Measurements from ENCODE around the gene AQP11. TPM values are rescaled to one million over a fixed set of nuclear protein-coding genes. Genes with fewer than 3 reads are reported as not detected.

The AQP11 gene
- polyA plus RNA-seq, 1 donor from 2014 or later, result 7.4 TPM

- peak overlapping the region; percentile 73 for H3K9ac ChIP-seq (ENCODE audit: low read length)
- no peaks in the 10 kb centered on the region for H4K20me1 ChIP-seq (ENCODE audit: insufficient read depth)
- peak overlapping the region; percentile 71 for H2AFZ ChIP-seq (ENCODE audit: low read depth, low read length)
- TF ChIP-seq CTCF (IDR thresholded peaks at IDR 0.05; ENCODE audit: poor library complexity, severe bottlenecking) (no peak), EZH2 (IDR thresholded peaks at IDR 0.05; ENCODE audit: borderline replicate concordance, insufficient read depth, low read length, poor library complexity, severe bottlenecking) (no peak), SMC3 (conservative IDR thresholded peaks at IDR 0.05; ENCODE audit: poor library complexity) (no peak), RAD21 (conservative IDR thresholded peaks at IDR 0.05) (no peak), MXI1 (conservative IDR thresholded peaks at IDR 0.05; ENCODE audit: poor library complexity, severe bottlenecking) (no peak), TAF1 (IDR thresholded peaks at IDR 0.05; ENCODE audit: low read depth) (no peak), EP300 (conservative IDR thresholded peaks at IDR 0.05; ENCODE audit: poor library complexity, severe bottlenecking) (no peak), REST (IDR thresholded peaks at IDR 0.05; ENCODE audit: borderline replicate concordance) (no peak), POLR2AphosphoS5 (IDR thresholded peaks at IDR 0.05) (no peak)
- H3F3A ChIP-seq (ENCODE audit: insufficient read depth, low read length, poor library complexity, severe bottlenecking), result no peaks in the 10 kb centered on the region
- H3K9me3 ChIP-seq (ENCODE audit: low read length), result no peaks in the 10 kb centered on the region
- peak overlapping the region; percentile 87 for H3K4me3 ChIP-seq (ENCODE audit: low read length)
- H3K9me2 ChIP-seq (ENCODE audit: insufficient read depth, low read length), result no peaks in the 10 kb centered on the region
- no peaks in the 10 kb centered on the region for H3K36me3 ChIP-seq (ENCODE audit: insufficient read depth, low read length)
- H3K79me2 ChIP-seq (replicated peaks; ENCODE audit: insufficient read depth, low read length), result peaks cover 43% of the 10 kb centered on the region
- H3K27ac ChIP-seq (ENCODE audit: low read length), result peak overlapping the region; percentile 67
- no peaks in the 10 kb centered on the region for H3K27me3 ChIP-seq (ENCODE audit: insufficient read depth, low read depth, low read length)
- H3K4me2 ChIP-seq (ENCODE audit: low read length), result peak overlapping the region; percentile 33
Observed at GRCh38 chr11:77636731-77637344, 47.1 kb downstream of the AQP11 start.

DNA sequence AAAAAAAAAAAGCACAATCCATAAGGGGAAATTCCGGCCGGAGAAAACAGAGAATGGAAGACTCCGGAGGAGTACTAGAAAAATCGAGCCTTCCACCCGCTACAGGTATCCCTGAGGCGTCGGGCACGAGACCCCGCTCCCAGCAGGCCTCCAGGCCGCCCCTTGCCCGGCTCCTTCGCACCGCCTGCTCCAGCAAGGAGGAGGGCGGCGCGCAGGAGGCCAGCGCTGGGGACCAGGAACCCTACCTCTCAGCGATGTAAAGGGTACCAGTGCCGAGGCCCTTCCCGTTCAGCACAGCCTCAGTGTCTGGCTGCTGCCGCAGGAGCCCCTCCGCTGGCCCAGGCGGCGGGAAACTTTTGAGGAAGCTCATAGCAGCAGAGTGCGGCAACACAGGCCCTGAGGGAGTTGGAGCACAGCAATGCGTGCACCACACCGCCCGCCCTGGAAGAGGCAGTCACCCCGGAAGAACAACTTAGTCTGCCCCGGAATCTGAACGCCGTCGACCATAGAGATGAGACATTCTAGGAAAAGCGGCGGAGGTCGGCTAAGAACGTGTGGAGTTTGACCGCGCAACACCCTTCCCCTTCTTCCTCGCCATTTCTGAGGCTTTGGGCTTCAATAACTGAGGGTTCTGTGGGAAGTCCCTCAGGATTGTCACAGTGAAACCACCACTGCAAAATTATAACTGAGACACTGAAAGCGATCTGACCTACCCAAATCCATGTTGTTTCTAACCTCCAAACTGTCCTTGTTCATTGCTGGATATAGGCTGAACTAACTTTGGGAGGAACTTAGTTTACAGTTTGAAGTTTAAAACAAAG lies 47.8 kb downstream of the AQP11 start, which contains the start of gene CLNS1A:
TSS of gene CLNS1A (minus strand) at position 450 of the 821 bp plus-strand sequence. CDS start at position 370, 80 bp downstream.
- Histone ChIP-seq H3K9ac (ENCODE audit: low read length) (peak within 1 kb of the TSS; percentile 73), H3F3A (ENCODE audit: insufficient read depth, low read length, poor library complexity, severe bottlenecking) (no peaks in the 10 kb centered on the region), H3K27ac (ENCODE audit: low read length) (peak within 1 kb of the TSS; percentile 67), H3K4me3 (ENCODE audit: low read length) (peak within 1 kb of the TSS; percentile 87), H3K27me3 (ENCODE audit: insufficient read depth, low read depth, low read length) (no peaks in the 10 kb centered on the region), H3K36me3 (ENCODE audit: insufficient read depth, low read length) (no peaks in the 10 kb centered on the region), H2AFZ (ENCODE audit: low read depth, low read length) (peak within 1 kb of the TSS; percentile 71), H3K9me2 (ENCODE audit: insufficient read depth, low read length) (no peaks in the 10 kb centered on the region), H3K4me2 (ENCODE audit: low read length) (peak within 1 kb of the TSS; percentile 60), H3K9me3 (ENCODE audit: low read length) (no peaks in the 10 kb centered on the region), H3K79me2 (replicated peaks; ENCODE audit: insufficient read depth, low read length) (peaks cover 36% of the 10 kb centered on the region), H4K20me1 (ENCODE audit: insufficient read depth) (no peaks in the 10 kb centered on the region)
- TF ChIP-seq POLR2AphosphoS5 (IDR thresholded peaks at IDR 0.05), result peak; percentile 90
- peak; percentile 82 for TF ChIP-seq TAF1 (IDR thresholded peaks at IDR 0.05; ENCODE audit: low read depth)
- peak; percentile 29 for TF ChIP-seq REST (IDR thresholded peaks at IDR 0.05; ENCODE audit: borderline replicate concordance)
- TF ChIP-seq MXI1 (conservative IDR thresholded peaks at IDR 0.05; ENCODE audit: poor library complexity, severe bottlenecking), result peak; percentile 95
- TF ChIP-seq RAD21 (conservative IDR thresholded peaks at IDR 0.05), result no peak
- no peak for TF ChIP-seq EP300 (conservative IDR thresholded peaks at IDR 0.05; ENCODE audit: poor library complexity, severe bottlenecking)
- no peak for TF ChIP-seq EZH2 (IDR thresholded peaks at IDR 0.05; ENCODE audit: borderline replicate concordance, insufficient read depth, low read length, poor library complexity, severe bottlenecking)
- no peak for TF ChIP-seq CTCF (IDR thresholded peaks at IDR 0.05; ENCODE audit: poor library complexity, severe bottlenecking)
- TF ChIP-seq SMC3 (conservative IDR thresholded peaks at IDR 0.05; ENCODE audit: poor library complexity), result peak; percentile 45
